Endometrium (tissue), 2 donors: ENCODE data around the gene MAGEH1.

ENCODE experiments used
- FAIRE-seq: peaks from 2 replicates; lab custom pipeline; 2012; peaks lifted over from hg19 to GRCh38; lab: Jason Lieb, UNC
- donor health status: control.
- donor health status: control.

Gene MAGEH1

DNA sequence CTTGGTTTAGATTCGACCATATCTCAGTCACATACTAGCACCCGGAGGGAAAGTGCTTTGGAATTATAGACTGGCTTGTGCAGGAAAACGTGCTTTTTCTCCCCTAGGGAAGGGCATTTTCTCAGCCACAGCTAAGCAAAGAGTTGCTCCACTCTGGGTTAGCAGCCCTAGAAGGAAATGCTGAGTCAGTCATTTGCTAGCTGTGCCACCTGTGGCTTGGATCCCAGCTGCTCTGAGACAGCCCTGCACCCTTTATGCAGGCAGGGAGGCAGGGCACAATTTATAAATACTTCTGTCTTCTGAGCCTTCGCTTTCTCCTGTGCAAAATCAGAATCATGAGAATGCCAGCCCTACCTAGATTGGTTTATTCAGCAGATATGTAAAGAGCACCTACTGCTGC is 39.0 kb downstream of the MAGEH1 start:
- no peak for FAIRE-seq
